Endothelial cell of umbilical vein (primary cell): ENCODE data around the gene XRCC4. TPM values are rescaled to one million over a fixed set of nuclear protein-coding genes. Genes with fewer than 3 reads are reported as not detected.
A peak's percentile ranks its signal among the peaks of the same experiment; 100 is the strongest.

Experiments
- BruUV-seq: library from RNA; stranded (reverse); fragments of 400-500 nt; replicated peaks from 2 replicates; lab custom pipeline; 2021; lab: Mats Ljungman, UMichigan
- CTCF ChIA-PET: fragments of 300-600, 350-600 bp; sonication (Branson Sonifier 250); formaldehyde crosslinking; loops from one replicate; lab custom pipeline; 2021; ENCODE audit warnings: antibody characterized with exemption, inconsistent platforms; lab: Charles Lee
- POLR2A ChIA-PET: fragments of 300-600, 350-600 bp; sonication (Branson Sonifier 250); formaldehyde crosslinking; loops from one replicate; lab custom pipeline; 2021; ENCODE audit warnings: antibody characterized with exemption, inconsistent platforms; lab: Charles Lee
- DNase-seq: peaks from one replicate; pipeline ENCODE4 v3.0.0-alpha.2; 2011; ENCODE audit warnings: low read depth, low spot score
- FAIRE-seq: peaks from 2 replicates; lab custom pipeline; 2011; peaks lifted over from hg19 to GRCh38; lab: Jason Lieb, UNC
- H2AFZ ChIP-seq: 2 replicates; pipeline ENCODE4 v1.6.0; 2012; ENCODE audit warnings: low read depth, low read length, control low read depth, inconsistent platforms
- H3K27ac ChIP-seq: 2 replicates; pipeline ENCODE4 v1.5.1; 2011; ENCODE audit warnings: low read depth, mild to moderate bottlenecking, control low read depth, low read length, moderate library complexity; ENCODE audit not compliant: insufficient read depth
- H3K27me3 ChIP-seq, 2 experiments: 2 replicates each; pipeline versions ENCODE4 v1.6.0 to v1.6.1; 2011; ENCODE audit warnings: low read length in 2 of 2, mixed read lengths in 1 of 2; ENCODE audit not compliant: control insufficient read depth in 2 of 2, insufficient read depth in 2 of 2
- H3K36me3 ChIP-seq, 2 experiments: 2 replicates in 1 of 2; 3 replicates in 1 of 2; pipeline ENCODE4 v1.5.1; 2011; ENCODE audit warnings: low read length in 2 of 2, mild to moderate bottlenecking in 1 of 2, moderate library complexity in 1 of 2; ENCODE audit not compliant: control insufficient read depth in 2 of 2, insufficient read depth in 2 of 2; ENCODE audit errors: extremely low read depth in 1 of 2
- H3K4me1 ChIP-seq: 3 replicates; pipeline ENCODE4 v1.5.1; 2011; ENCODE audit warnings: mild to moderate bottlenecking, low read length; ENCODE audit not compliant: control insufficient read depth, insufficient read depth; ENCODE audit errors: extremely low read depth
- H3K4me2 ChIP-seq: 2 replicates; pipeline ENCODE4 v1.6.1; 2011; ENCODE audit warnings: low read length, control low read depth, mixed read lengths; ENCODE audit not compliant: insufficient read depth
- H3K4me3 ChIP-seq, 3 experiments: fragments of 200-600 bp in 1 of 3; sonication (generic), shearing (Covaris generic) in 1 of 3; replicated peaks in 1 of 3; 2 replicates each; pipeline ENCODE4 v1.5.1; 2011 to 2016; ENCODE audit warnings: control low read depth in 3 of 3, low read length in 3 of 3, mild to moderate bottlenecking in 2 of 3, inconsistent platforms in 1 of 3, low read depth in 1 of 3, moderate library complexity in 1 of 3; ENCODE audit not compliant: insufficient read depth in 1 of 3
- H3K79me2 ChIP-seq: 2 replicates; pipeline ENCODE4 v1.6.0; 2012; ENCODE audit warnings: low read length, inconsistent platforms; ENCODE audit not compliant: control insufficient read depth, insufficient read depth
- H3K9ac ChIP-seq: replicated peaks from 2 replicates; pipeline ENCODE3; 2011; ENCODE audit warnings: low read length, control low read depth; ENCODE audit not compliant: insufficient read depth; ENCODE audit errors: extremely low read depth
- H3K9me1 ChIP-seq: replicated peaks from 3 replicates; pipeline ENCODE4 v1.6.0; 2011; ENCODE audit warnings: mild to moderate bottlenecking, low read length; ENCODE audit not compliant: control insufficient read depth, insufficient read depth; ENCODE audit errors: extremely low read depth
- H3K9me3 ChIP-seq: replicated peaks from 2 replicates; pipeline ENCODE4 v1.5.1; 2012; ENCODE audit warnings: low read length, inconsistent platforms; ENCODE audit not compliant: control insufficient read depth, insufficient read depth
- H4K20me1 ChIP-seq: replicated peaks from 2 replicates; pipeline ENCODE3; 2011; ENCODE audit warnings: mild to moderate bottlenecking, low read length; ENCODE audit not compliant: control insufficient read depth, insufficient read depth; ENCODE audit errors: extremely low read depth
- FOS ChIP-seq: IDR thresholded peaks from 2 replicates; pipeline ENCODE4 v1.6.1; 2011; ENCODE audit warnings: mild to moderate bottlenecking, low read length, moderate library complexity, borderline replicate concordance; ENCODE audit not compliant: insufficient read depth
- GATA2 ChIP-seq: IDR thresholded peaks from 2 replicates; pipeline ENCODE4 v1.7.0; 2011; ENCODE audit warnings: low read depth, mild to moderate bottlenecking, moderate library complexity, mixed read lengths, low read length; ENCODE audit not compliant: insufficient read length, insufficient read depth
- JUN ChIP-seq: IDR thresholded peaks from 2 replicates; pipeline ENCODE4 v1.6.1; 2011; ENCODE audit warnings: borderline replicate concordance, low read depth; ENCODE audit not compliant: insufficient read length, insufficient read depth
- MYC ChIP-seq: IDR thresholded peaks from one replicate; pipeline ENCODE4 v1.6.1; 2011; ENCODE audit warnings: mild to moderate bottlenecking, low read depth, low read length
- POLR2A ChIP-seq: IDR thresholded peaks from 2 replicates; pipeline ENCODE4 v1.6.1; 2012; ENCODE audit warnings: low read depth, mild to moderate bottlenecking, control low read depth, low read length
- POLR2AphosphoS5 ChIP-seq: IDR thresholded peaks from 2 replicates; pipeline ENCODE4 v1.6.1; 2012; ENCODE audit warnings: low read depth, mild to moderate bottlenecking, control low read depth, low read length, moderate library complexity; ENCODE audit not compliant: insufficient read depth
- dilution Hi-C: fragments of 300-500 bp; cut with MboI; formaldehyde crosslinking; loops from one replicate; pipeline ENCODE4 v1.15.0; 2019; ENCODE audit warnings: low sequenced_read_pairs; ENCODE audit not compliant: extremely low pct_ligation_motif_present
- intact Hi-C: fragments of 100-400 bp; cut with micrococcal nuclease; formaldehyde crosslinking; loops from one replicate; pipeline ENCODE4 v1.10.0; 2022
- polyA plus RNA-seq, 4 experiments: library from polyadenylated mRNA; depleted of rRNA in 3 of 4; stranded (reverse) in 3 of 4; unstranded in 1 of 4; fragments of >200 nt; gene quantifications; 2 replicates each; pipeline versions ENCODE4 v1.2.1 to v1.2.3, GENCODE V29; 2011 to 2012; ENCODE audit warnings: missing spikeins in 1 of 4
- total RNA-seq: library from RNA; stranded (reverse); gene quantifications from 2 replicates; pipeline ENCODE4 v1.2.3, GENCODE V29; 2021

The XRCC4 gene
- total and polyA plus RNA-seq, 2 donors (not counting 3 experiments of a cell fraction or from before 2014, with no cell fraction given), result 1.3 to 7.7 TPM

DNA sequence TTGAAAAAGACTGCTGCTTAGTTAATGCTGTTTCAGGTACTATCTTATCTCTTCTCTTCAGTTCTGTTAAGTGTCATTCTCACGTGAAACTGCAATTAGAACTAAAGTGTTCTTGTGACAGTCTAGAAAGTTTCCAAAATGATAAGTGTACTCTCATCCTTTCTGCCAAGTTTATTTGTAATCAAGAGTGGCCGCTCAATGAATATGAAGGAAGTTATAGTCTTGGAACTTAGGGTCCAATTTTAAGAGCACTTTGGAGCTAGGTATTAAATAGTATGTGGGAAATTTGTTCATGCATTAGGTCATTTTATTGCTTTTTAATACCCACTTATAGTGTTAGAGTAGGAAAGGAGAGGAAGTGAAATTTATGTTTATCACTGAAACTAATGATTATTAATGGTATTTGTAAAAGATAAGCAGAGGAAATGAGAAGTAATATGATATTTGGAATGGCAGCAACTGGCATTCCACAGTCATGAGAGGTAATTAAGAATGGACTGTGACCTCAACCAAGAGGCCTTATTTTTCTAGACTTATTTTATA, 20.4 kb downstream of the XRCC4 start:
- ChIA-PET CTCF (interaction anchor here (1.0 kb wide), 1 partner anchor 21 kb away, joined by 3 read pairs; the partner anchor contains the start of genes TMEM167A and XRCC4), POLR2A (no interaction called here)
- Histone ChIP-seq H3K9me3 (no peaks in the 10 kb centered on the region), H2AFZ (no peak overlapping the region), H4K20me1 (peaks cover 5% of the 10 kb centered on the region), H3K27me3 (peaks cover 15 to 31% of the 10 kb centered on the region in 2 experiments), H3K36me3 (no peaks in the 10 kb centered on the region), H3K9me1 (no peaks in the 10 kb centered on the region), H3K79me2 (no peaks in the 10 kb centered on the region), H3K9ac (no peak overlapping the region), H3K4me1 (peaks cover 16% of the 10 kb centered on the region), H3K4me2 (peak overlapping the region; percentile 49), H3K4me3 (no peak overlapping the region), H3K27ac (no peak overlapping the region)
- dilution Hi-C loops (no loop called here), intact Hi-C loops (loop anchor here (1.0 to 10.0 kb wide), 3 partner anchors 337 to 745 kb away; partner anchors contain the start of gene VCAN)
- FAIRE-seq (no peak), DNase-seq (peak; percentile 73)
- BruUV-seq, result no TSS peak
- peak; percentile 66 for TF ChIP-seq POLR2AphosphoS5
- TF ChIP-seq POLR2A, result no peak
- peak; percentile 83 for TF ChIP-seq GATA2
- TF ChIP-seq MYC, result no peak
- TF ChIP-seq FOS, result peak; percentile 61
- TF ChIP-seq JUN, result peak; percentile 62

DNA sequence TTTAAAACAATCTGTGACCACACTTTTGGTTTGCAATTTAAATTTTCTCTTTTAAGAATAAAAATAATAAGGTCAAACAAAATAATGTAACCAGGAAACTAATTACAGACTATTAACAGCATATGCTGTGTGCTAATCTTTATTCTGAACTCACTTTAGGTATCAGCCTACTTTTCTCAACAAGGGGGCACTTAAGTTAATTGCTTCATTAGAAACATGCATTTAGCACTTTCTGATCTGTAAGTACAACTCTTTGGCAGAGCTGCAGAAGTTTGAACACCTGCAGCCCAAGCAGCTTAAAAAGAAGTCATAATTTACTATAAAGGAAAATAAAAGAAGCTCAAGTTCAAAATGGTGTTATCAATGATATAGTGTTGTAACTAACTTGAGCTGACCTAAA, 21.7 kb downstream of the XRCC4 start:
- intact Hi-C loops, result loop anchor here (5.0 to 10.0 kb wide), 2 partner anchors 336 to 373 kb away; partner anchors contain the start of gene VCAN
- dilution Hi-C loops, result no loop called here
- no peaks in the 10 kb centered on the region for H3K79me2 ChIP-seq

More for the DNA sequence above, 21.7 kb downstream of the XRCC4 start:
- peaks cover 15 to 31% of the 10 kb centered on the region in 2 experiments for H3K27me3 ChIP-seq
- no peak overlapping the region for H3K4me2 ChIP-seq
- no peak overlapping the region for H2AFZ ChIP-seq
- H4K20me1 ChIP-seq, result peaks cover 5% of the 10 kb centered on the region
- BruUV-seq, result no TSS peak
- CTCF ChIA-PET, result no interaction called here
- POLR2A ChIA-PET, result no interaction called here
- H3K4me3 ChIP-seq, result no peak overlapping the region
- DNase-seq (no peak), FAIRE-seq (no peak)
- H3K36me3 ChIP-seq, result no peaks in the 10 kb centered on the region
- TF ChIP-seq POLR2AphosphoS5, result no peak
- H3K9me3 ChIP-seq, result no peaks in the 10 kb centered on the region
- no peak overlapping the region for H3K9ac ChIP-seq
- H3K27ac ChIP-seq, result no peak overlapping the region
- H3K9me1 ChIP-seq, result no peaks in the 10 kb centered on the region
- peaks cover 16% of the 10 kb centered on the region for H3K4me1 ChIP-seq
